ENCODE data around the gene USP54. TPM values are rescaled to one million over a fixed set of nuclear protein-coding genes. Genes with fewer than 3 reads are reported as not detected.

USP54 gene
- total and polyA plus RNA-seq, 2 of the 13 experiments (the other 11 are each of a cell fraction or from before 2014, with no cell fraction given): 18.1 to 25.0 TPM

GRCh38 chr10:73448384-73448783 is 142.8 kb downstream of the USP54 start (continued):
- TF ChIP-seq ZBTB40 (IDR thresholded peaks at IDR 0.05) (no peak), ZBTB40 (CRISPR knock-in tag; IDR thresholded peaks at IDR 0.05) (no peak), DDIT3 (CRISPR knock-in tag; IDR thresholded peaks at IDR 0.05) (no peak), SOX13 (IDR thresholded peaks at IDR 0.05) (no peak), SOX13 (CRISPR knock-in tag; conservative IDR thresholded peaks at IDR 0.05 in 1 of 2, IDR thresholded peaks at IDR 0.05 in 1 of 2) (no peak)

Small RNA genes lying within 50 kb of the gene (small RNA-seq; reads per million reads assigned to genes)
- gene RNU6-883P (ENCODE audit: insufficient read depth in 2 of 3, insufficient read length in 3 of 3, low read depth in 2 of 3, low replicate concordance in 1 of 3): 0 reads per million in 3 experiments

Other genes with a start within 250 kb of the USP54 start
- 0.13 and 0.27 TPM in 2 replicates for gene CFAP70, start 232.5 kb downstream of the USP54 start, total RNA-seq (2016; rRNA removed; fragmentation: Illumina TruSeq; extraction: Trizol)
- gene CFAP70, start 232.5 kb downstream of the USP54 start, polyA plus RNA-seq (2011; rRNA removed): 0.33 and 0.38 TPM in 2 replicates
- 89.0 and 139 TPM in 2 replicates for gene ANXA7, start 177.3 kb downstream of the USP54 start, total RNA-seq (2016; rRNA removed; fragmentation: Illumina TruSeq; extraction: Trizol)
- 54.8 and 59.4 TPM in 2 replicates for gene ANXA7, start 177.3 kb downstream of the USP54 start, polyA plus RNA-seq (2011; rRNA removed)
- 0.18 and 0.91 TPM in 2 replicates for gene MSS51, start 157.8 kb downstream of the USP54 start, total RNA-seq (2016; rRNA removed; fragmentation: Illumina TruSeq; extraction: Trizol)
- 2.3 and 2.4 TPM in 2 replicates for gene MSS51, start 157.8 kb downstream of the USP54 start, polyA plus RNA-seq (2011; rRNA removed)
- 8.7 and 18.5 TPM in 2 replicates for gene PPP3CB, start 95.3 kb downstream of the USP54 start, total RNA-seq (2016; rRNA removed; fragmentation: Illumina TruSeq; extraction: Trizol)
- gene PPP3CB, start 95.3 kb downstream of the USP54 start, polyA plus RNA-seq (2011; rRNA removed): 9.5 and 11.4 TPM in 2 replicates
- gene MYOZ1, start 50.1 kb upstream of the USP54 start, total RNA-seq (2016; rRNA removed; fragmentation: Illumina TruSeq; extraction: Trizol): not detected in 2 replicates
- not detected in 2 replicates for gene MYOZ1, start 50.1 kb upstream of the USP54 start, polyA plus RNA-seq (2011; rRNA removed)
- not detected in 2 replicates for gene SYNPO2L, start 64.7 kb upstream of the USP54 start, total RNA-seq (2016; rRNA removed; fragmentation: Illumina TruSeq; extraction: Trizol)
- gene SYNPO2L, start 64.7 kb upstream of the USP54 start, polyA plus RNA-seq (2011; rRNA removed): not detected in 2 replicates
- gene AGAP5, start 106.8 kb upstream of the USP54 start, total RNA-seq (2016; rRNA removed; fragmentation: Illumina TruSeq; extraction: Trizol): 2.4 and 5.3 TPM in 2 replicates
- gene AGAP5, start 106.8 kb upstream of the USP54 start, polyA plus RNA-seq (2011; rRNA removed): 7.9 and 8.7 TPM in 2 replicates
- 63.1 and 66.5 TPM in 2 replicates for gene SEC24C, start 153.0 kb upstream of the USP54 start, total RNA-seq (2016; rRNA removed; fragmentation: Illumina TruSeq; extraction: Trizol)
- 66.4 and 74.3 TPM in 2 replicates for gene SEC24C, start 153.0 kb upstream of the USP54 start, polyA plus RNA-seq (2011; rRNA removed)
- 71.2 and 91.7 TPM in 2 replicates for gene CHCHD1, start 190.7 kb upstream of the USP54 start, total RNA-seq (2016; rRNA removed; fragmentation: Illumina TruSeq; extraction: Trizol)
- 30.6 and 36.9 TPM in 2 replicates for gene CHCHD1, start 190.7 kb upstream of the USP54 start, polyA plus RNA-seq (2011; rRNA removed)
- 21.0 and 39.9 TPM in 2 replicates for gene ZSWIM8, start 194.3 kb upstream of the USP54 start, total RNA-seq (2016; rRNA removed; fragmentation: Illumina TruSeq; extraction: Trizol)
- gene ZSWIM8, start 194.3 kb upstream of the USP54 start, polyA plus RNA-seq (2011; rRNA removed): 98.2 and 142 TPM in 2 replicates
- 5.6 and 10.7 TPM in 2 replicates for gene NDST2, start 220.3 kb upstream of the USP54 start, total RNA-seq (2016; rRNA removed; fragmentation: Illumina TruSeq; extraction: Trizol)
- 25.5 and 30.1 TPM in 2 replicates for gene NDST2, start 220.3 kb upstream of the USP54 start, polyA plus RNA-seq (2011; rRNA removed)